HG02642 (cell line): Measurements from ENCODE around the gene ANXA6.

Experiments
- ATAC-seq: cut with Tn5 transposase; IDR thresholded peaks from one replicate; pipeline ENCODE4 v1.9.1; 2021; ENCODE audit warnings: mild to moderate bottlenecking; ENCODE audit not compliant: unreplicated experiment, poor library complexity

The ANXA6 gene

GRCh38 chr5:151154931-151155774, 2.4 kb downstream of the ANXA6 start:
- ATAC-seq: peak; percentile 37

DNA sequence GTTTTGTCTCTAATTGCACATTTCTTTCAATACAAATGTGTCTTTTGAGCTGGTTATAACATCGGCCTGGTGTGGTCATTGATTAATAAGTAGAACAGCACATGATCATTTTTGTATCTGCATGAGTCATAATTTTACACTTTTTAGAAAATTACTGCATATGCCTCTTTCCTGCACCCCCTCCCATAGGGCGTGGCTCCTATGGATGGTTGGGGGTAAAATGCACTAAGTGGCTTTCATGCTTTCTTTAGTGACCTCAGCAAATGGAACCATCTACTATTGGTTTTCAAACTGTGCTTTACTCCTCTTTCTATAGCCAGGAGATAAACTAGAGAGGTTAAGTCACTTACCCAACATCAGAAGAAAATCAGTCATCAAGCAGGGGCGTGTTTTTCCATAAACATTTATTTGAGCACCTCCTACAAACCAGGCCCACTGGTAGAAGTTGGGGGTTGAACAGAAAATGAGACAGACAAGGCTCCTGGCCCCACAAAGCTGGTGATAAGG, 3.8 kb downstream of the ANXA6 start:
- no peak for ATAC-seq

DNA sequence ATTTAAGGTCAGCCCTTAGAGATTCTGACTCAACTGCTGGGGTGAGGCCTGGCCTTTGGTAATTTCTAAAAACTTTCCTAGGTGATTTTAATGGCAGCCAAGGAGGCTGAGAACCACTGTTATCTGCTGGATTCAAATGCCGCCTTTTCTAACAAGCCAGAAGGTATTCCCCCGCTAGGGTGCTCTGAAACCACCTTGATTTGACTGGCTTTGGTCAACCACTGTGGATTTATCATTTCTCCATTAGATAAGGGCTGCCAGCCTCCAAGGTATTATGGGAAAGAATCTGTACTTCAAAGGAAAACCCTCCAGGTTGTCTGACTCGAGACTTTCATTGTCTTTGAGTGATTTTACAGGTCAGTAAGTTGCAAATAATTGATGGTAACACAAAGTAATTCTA, 4.3 kb downstream of the ANXA6 start:
- no peak for ATAC-seq

- ATAC-seq: peak; percentile 36
Measured at GRCh38 chr5:151151793-151152192, 5.8 kb downstream of the ANXA6 start.

GRCh38 chr5:151151263-151151660, 6.3 kb downstream of the ANXA6 start:
- no peak for ATAC-seq

DNA sequence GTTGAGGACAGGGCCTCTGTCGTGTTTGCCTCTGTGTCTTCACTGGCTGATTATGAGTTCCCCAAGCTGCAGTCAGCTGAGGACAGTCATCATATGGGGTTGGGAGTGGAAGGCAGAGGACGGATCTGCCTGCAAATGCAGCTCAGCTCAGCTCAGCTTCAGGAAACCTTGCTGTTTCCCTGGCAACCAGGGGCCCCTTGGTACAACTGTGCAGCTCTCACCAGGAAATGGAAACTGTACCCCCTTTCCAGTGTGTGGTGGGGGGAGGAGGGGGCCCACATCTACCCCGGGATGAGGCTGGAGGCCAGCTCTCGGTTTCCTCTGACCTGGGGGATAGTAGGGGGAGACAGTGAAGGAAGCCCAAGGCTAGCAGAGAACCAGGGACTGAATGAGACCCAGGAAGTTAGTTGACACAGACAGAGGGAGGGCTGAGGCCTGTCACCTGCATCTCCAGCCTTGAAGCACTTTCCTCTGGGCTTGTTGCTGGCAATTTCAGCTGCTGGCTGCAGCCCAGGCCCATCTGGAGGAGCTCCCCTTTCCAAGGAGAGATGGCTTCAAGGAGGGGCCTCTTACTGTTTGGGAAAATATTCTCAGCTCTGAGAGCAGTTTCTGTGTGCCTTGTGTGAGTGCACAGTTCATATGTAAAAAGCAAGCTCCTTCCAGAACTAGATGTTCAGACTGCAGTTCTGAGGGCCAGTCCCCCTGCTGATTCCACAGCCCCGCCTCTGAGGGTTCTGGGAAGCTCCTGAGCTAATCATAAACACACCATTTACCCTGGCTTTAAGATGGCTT, 6.9 kb downstream of the ANXA6 start:
- peak; percentile 45 for ATAC-seq

DNA sequence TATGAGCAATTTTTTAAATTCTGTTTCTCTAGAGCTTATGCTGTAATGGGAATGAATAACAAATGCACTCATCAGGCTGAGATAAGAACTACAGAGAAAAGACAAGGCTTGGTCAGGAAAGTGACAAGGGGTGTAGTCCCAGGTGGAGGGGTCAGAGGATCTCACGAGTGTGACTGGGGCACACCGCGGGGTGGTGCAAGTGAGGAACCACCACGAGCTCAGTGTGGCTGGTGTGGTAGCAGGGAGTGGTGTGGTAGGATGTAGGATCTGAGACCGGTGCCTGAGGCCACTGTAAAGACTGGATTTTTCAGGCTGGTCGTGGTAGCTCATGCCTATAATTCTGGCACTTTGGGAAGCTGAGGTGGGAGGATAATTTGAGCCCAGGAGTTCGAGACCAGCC, 9.0 kb downstream of the ANXA6 start:
- no peak for ATAC-seq

DNA sequence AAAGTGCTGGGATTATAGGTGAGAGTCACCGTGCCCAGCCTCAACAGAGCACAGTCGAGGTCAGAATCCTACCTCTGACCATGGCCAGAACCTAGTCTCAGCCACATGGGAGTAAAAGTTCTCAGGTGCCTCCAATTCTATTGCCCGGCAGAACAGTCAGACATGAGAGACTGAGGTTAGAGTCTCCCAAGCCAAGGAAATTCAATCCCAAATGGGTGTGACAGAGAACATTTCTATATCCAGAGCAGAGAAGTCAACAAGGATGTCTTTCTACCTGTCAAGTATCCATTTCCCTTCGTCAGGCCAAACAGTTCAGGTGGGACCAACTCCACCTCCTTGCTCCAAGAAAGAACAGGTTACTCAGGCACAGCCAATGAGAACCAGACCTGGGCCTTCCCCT, 10.5 kb downstream of the ANXA6 start:
- no peak for ATAC-seq

GRCh38 chr5:151146061-151146460, 11.5 kb downstream of the ANXA6 start:
- ATAC-seq: no peak

DNA sequence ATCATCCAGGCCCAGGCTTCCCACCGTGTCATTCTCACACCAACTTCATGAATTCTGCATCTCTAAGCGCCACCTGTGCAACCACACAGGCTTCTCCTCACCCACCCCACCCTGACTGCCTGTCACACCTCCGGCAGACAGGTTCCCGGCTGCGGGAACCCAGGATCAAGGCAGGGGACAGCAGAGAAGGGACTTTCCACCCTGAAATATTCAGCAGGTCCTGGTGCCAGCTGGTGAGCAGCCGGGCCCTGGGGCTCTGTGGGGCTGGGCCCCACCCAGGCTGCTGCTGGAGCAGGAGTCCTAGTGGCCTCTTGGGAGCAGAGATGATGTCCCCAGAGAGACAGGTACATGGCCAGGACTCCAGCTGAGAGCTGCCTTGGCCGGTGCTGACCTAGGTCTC, 12.7 kb downstream of the ANXA6 start:
- peak; percentile 28 for ATAC-seq

DNA sequence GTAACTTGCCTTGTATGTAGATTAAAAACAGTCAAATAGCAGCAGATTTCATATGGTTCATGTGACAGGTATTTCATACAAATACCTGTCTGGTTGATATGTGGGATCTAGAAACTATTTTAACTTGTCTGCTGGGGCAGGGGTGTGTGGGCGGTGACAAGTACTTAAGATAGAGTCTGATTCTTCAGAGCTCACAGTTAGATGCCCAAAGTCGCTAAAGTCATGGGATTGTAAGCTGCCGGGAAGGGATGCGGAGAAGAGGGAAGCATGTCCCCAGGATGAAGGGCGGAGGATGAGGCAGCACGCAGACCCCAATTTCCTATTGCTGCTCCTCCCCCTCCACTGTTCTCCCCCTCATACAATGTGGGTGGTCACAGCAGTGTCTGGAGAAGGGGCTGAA, 13.3 kb downstream of the ANXA6 start:
- ATAC-seq: no peak

- no peak for ATAC-seq
Measured at GRCh38 chr5:151143645-151144044, 13.9 kb downstream of the ANXA6 start.

DNA sequence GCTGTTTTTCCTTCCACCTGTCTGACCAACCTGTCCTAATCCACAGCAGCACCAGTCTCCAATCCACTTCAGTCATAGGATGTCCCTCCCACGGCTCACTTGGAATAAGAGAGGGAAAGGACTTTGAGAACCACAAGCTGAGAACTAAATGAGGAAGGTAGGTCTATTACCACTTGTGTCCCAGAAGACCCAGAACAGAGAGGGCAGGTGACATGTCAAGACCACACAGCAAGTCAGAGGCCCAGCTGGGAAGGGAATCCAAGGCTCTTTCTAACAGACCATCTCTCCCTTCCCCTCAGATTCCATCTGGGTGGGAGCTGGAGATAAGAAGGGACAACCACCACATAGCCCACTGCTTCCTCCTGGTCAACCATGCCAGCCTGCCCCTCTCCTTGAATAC, 14.6 kb downstream of the ANXA6 start:
- ATAC-seq: no peak

DNA sequence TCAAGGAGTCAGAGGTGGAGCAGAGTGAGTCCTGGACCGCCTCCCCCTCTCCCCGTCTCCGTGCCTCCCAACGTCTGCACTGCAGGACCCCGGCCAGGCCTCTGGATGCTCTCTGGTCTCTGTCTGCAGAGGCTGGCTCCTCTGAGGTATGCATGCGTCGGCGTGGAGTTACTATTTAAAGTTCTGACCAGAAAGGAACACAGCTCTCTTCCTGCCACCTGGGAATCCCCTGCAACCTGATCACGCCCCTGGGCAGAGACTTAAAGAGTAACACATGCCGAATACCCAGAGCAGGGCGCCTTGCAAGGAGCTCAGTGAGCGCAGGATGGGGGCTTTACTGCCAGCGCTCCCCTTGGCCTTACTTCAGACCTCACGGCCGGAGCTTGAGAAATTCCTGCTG, 16.0 kb downstream of the ANXA6 start:
- peak; percentile 86 for ATAC-seq

- no peak for ATAC-seq
Measured at GRCh38 chr5:151140686-151141459, 16.7 kb downstream of the ANXA6 start.

- no peak for ATAC-seq
Measured at GRCh38 chr5:151139646-151140045, 17.9 kb downstream of the ANXA6 start.

DNA sequence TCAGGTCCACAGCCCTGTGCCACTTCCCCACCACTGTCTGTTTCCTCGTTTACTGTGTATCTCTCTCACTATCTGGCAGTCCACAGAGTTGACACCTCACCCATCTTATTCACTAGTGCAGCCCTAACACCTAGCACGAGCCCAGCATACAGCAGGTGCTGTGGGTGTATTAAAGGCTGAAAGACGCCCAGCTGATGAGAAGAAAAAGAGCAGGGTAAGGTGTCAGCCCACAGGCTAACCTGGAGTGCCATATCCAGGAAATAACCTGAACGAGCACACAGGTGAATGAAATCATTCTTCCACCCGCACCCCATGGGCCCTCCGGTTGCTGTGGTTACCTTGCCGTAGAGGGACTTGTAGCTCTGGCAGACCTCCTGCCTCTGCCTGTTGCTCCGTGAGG, 18.6 kb downstream of the ANXA6 start:
- ATAC-seq: no peak

- no peak for ATAC-seq
Measured at GRCh38 chr5:151138114-151138513, 19.5 kb downstream of the ANXA6 start.

- ATAC-seq: no peak
Measured at GRCh38 chr5:151137067-151137825, 20.3 kb downstream of the ANXA6 start.

- ATAC-seq: peak; percentile 71
Measured at GRCh38 chr5:151134228-151134627, 23.4 kb downstream of the ANXA6 start.
